COLO668 (cell line): ENCODE data around the gene TADA2A.
"Not testable (repeated sequence)": the region's sequence is repeated elsewhere in the genome, so short reads cannot be mapped to it uniquely, and the experiment has no call there.

ENCODE experiments used
- DNase-seq: peaks from one replicate; lab custom pipeline; 2025; ENCODE audit not compliant: unreplicated experiment; lab: John Stamatoyannopoulos, UW

The TADA2A gene

GRCh38 chr17:37490638-37491614, 84.2 kb downstream of the TADA2A start:
- DNase-seq: peak; percentile 0

DNA sequence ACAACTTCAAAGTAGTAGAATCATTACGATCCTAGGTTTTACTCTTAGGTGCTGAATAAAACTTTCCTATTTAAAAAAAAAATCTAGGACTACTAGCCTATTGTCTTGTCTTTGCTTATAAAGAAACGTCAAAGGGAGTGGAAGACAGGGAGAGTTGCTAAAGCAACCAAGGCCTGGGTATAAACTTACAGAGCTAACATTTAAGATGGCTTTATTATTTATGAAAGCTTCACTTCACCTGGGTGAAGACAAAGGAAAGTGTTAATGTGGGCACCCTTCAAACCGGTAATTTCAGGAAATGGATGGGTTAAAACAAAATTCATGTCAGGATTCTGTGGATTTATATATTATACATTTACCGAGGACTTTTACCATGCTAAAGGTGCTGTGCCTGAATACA, 85.5 kb downstream of the TADA2A start:
- no peak for DNase-seq

GRCh38 chr17:37493249-37494027, 86.8 kb downstream of the TADA2A start:
- no peak for DNase-seq

GRCh38 chr17:37494401-37494831, 87.7 kb downstream of the TADA2A start:
- no peak for DNase-seq

DNA sequence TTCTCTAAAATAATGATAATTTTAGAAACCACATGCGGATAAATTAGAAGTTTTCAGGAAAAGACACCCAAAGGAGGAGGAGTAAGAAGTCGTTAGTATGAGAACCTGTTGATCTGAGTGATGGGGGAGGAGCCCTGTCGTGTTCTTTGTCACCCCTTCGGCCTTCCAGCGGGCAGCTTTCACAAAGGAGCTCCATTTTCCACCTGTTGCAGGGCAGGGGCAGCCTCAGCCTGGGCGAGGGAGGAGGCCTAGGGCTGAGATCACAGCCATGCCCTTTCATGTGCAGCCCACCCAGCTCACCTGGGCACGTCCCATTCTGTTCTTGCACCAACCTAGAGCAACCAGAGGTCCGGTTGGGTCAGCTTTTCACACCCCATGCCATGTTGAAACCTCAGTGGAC, 88.3 kb downstream of the TADA2A start:
- no peak for DNase-seq

GRCh38 chr17:37500378-37500777, 93.7 kb downstream of the TADA2A start:
- DNase-seq: no peak

- DNase-seq: no peak
These were observed 95.6 kb downstream of the TADA2A start for GRCh38 chr17:37502009-37502936.

DNA sequence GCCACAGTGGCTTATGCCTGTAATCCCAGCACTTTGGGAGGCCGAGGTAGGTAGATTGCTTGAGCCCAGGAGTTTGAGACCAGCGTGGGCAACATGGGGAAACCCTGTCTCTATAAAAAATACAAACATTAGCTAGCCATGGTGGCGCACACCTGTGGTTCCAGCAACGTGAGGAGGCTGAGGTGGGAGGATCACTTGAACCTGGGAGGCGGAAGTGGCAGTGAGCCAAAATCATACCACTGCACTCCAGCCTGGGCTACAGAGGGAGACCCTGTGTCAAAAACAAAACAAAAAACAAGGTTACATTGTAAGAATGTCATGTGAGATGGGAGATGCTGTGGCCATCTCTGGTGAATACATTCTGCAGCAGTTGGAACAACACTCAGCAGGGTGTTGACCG, 96.5 kb downstream of the TADA2A start:
- no peak for DNase-seq

GRCh38 chr17:37505333-37505732, 98.6 kb downstream of the TADA2A start:
- no peak for DNase-seq

DNA sequence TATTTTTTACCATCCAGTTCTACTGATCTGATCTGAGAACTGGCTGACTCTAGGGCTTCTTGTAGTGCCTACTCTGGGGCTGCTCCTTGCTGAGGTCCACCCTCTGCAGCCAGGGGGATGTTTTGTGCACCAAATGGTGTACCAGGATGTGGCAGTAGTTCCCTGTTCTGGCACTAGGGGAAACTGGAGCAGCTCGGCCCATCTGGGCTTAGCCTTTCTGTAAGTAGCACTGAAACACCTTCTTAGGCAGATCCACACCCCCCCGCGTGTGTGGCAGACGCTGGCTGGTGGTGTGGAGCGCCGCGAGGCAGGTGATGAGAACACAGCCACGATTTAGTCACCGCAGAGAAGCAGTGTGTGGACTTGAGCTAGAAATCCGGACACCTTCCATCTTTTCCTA, 100.0 kb downstream of the TADA2A start:
- DNase-seq: peak; percentile 2

DNA sequence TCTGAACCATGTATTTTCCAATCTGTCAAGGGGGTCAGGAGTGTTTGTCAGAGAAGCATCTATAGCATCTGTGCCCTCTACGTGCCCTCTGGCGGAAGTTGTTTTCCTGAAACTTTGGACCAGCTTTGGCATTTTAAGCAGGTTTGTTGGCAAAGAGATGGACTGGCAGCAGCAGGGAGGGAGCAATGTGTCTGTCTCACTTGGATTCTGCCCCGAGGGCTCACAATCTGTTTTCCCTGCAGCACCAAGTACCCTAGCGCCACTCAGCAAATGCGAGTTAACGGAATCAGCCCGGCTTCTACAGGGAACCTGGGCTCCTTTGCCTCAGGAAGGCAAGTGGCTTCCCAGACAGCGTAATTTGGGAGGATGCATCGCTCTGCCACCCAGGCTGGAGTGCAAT, 100.4 kb downstream of the TADA2A start:
- no peak for DNase-seq

- DNase-seq: no peak
These were observed 103.4 kb downstream of the TADA2A start for GRCh38 chr17:37510056-37510455.

DNA sequence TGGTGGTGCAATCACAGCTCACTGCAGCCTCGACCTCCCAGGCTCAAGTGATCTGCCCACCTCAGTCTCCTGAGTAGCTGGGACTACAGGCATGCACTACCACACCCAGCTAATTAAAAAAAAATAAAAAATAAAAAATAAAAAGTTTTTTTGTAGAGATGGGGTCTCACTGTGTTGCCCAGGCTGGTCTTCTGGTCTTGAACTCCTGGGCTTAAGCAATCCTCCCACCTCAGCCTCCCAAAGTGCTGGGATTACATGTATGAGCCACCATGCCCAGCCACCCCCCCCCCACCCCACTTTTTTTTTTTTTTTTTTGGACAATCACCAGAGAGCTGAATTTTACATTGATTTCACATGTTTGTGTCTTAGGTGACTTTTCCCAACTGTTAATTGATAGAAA, 105.0 kb downstream of the TADA2A start:
- DNase-seq: not testable (repeated sequence)

DNA sequence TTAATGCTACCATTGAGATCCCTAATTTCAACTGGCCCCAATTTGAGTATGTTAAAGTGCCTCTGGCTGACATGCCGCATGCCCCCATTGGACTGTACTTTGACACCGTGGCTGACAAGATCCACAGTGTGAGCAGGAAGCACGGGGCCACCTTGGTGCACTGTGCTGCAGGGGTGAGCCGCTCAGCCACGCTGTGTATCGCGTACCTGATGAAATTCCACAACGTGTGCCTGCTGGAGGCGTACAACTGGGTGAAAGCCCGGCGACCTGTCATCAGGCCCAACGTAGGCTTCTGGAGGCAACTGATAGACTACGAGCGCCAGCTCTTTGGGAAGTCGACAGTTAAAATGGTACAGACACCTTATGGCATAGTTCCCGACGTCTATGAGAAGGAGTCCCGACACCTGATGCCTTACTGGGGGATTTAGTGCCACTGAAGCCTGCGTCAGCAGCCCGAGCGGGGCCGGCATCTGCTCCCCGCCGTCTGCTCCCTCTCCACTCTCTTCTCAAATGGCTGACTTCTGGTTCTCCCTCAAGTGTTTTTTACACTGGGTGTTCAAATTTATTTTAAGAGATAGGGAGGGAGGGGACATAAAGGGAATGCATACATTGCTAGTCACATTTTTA, 105.9 kb downstream of the TADA2A start:
- DNase-seq: no peak

- no peak for DNase-seq
These were observed 107.0 kb downstream of the TADA2A start for GRCh38 chr17:37513711-37514110.

- no peak for DNase-seq
These were observed 109.5 kb downstream of the TADA2A start for GRCh38 chr17:37516127-37516571.

GRCh38 chr17:37517881-37518280, 111.2 kb downstream of the TADA2A start:
- DNase-seq: no peak

DNA sequence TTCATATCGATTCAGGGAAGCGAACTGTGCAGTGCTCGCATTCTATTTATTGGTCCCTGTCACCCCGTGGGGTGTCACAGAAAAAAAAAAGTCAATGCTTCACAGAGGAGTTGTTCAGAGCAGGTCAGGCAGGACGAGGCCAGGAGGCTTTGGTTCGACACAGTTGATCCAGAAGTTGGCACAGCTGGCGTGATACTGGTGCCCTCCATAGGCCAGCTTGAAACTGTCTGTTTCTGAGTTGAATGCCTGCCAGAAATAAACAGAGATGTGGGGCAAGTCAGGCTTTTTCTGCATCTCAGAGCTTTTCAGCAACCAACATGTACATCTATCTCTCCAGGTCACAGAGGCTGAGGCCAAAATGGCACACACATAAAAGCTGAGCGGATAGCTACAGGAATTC, 112.1 kb downstream of the TADA2A start:
- DNase-seq: no peak

- DNase-seq: no peak
These were observed 112.7 kb downstream of the TADA2A start for GRCh38 chr17:37519251-37519985.

- no peak for DNase-seq
These were observed 113.5 kb downstream of the TADA2A start for GRCh38 chr17:37520174-37520573.
